ENCODE data around the gene LGALS3BP. TPM values are rescaled to one million over a fixed set of nuclear protein-coding genes. Genes with fewer than 3 reads are reported as not detected.

Gene LGALS3BP
- total RNA-seq, 1 donor from 2014 or later: 365 TPM

GRCh38 chr17:78995022-78995760, 15.5 kb upstream of the LGALS3BP start:
- intact Hi-C loops (cut with DNase I): no loop called here
- Histone ChIP-seq H3K27ac (peak overlapping the region; percentile 13 to 36), H3K27me3 (no peaks in the 10 kb centered on the region), H3K9me3 (no peaks in the 10 kb centered on the region), H3K36me3 (peaks cover 62 to 68% of the 10 kb centered on the region in 2 donors), H3K4me3 (no peak overlapping the region), H3K4me1 (peaks cover 0 to 24% of the 10 kb centered on the region in 2 donors)
- DNase-seq (ENCODE audit: low spot score in 2 of 2): peak in 1 of 2 donors; percentile 61
- no peak for TF ChIP-seq CTCF (IDR thresholded peaks at IDR 0.05)

- TF ChIP-seq CTCF (IDR thresholded peaks at IDR 0.05): no peak
- Histone ChIP-seq H3K9me3 (no peaks in the 10 kb centered on the region), H3K4me1 (peaks cover 0 to 21% of the 10 kb centered on the region in 2 donors), H3K27me3 (no peaks in the 10 kb centered on the region), H3K27ac (no peak overlapping the region), H3K36me3 (peaks cover 64 to 72% of the 10 kb centered on the region in 2 donors), H3K4me3 (no peak overlapping the region)
- intact Hi-C loops (cut with DNase I): loop anchor here (2.0 to 5.0 kb wide), 2 partner anchors 49 to 398 kb away; no protein-coding TSS in a partner anchor
- DNase-seq (ENCODE audit: low spot score in 2 of 2): peak in 1 of 2 donors; percentile 60
Measured at GRCh38 chr17:78993981-78994671, 14.4 kb upstream of the LGALS3BP start.

GRCh38 chr17:78993241-78993956, 13.7 kb upstream of the LGALS3BP start:
- DNase-seq (ENCODE audit: low spot score in 2 of 2): peak in 1 of 2 donors; percentile 73
- intact Hi-C loops (cut with DNase I): loop anchor here (2.0 to 5.0 kb wide), 2 partner anchors 49 to 399 kb away; no protein-coding TSS in a partner anchor
- TF ChIP-seq CTCF (IDR thresholded peaks at IDR 0.05): peak; percentile 57 to 82 (median 72)
- Histone ChIP-seq H3K36me3 (peaks cover 64 to 72% of the 10 kb centered on the region in 2 donors), H3K4me1 (peaks cover 0 to 14% of the 10 kb centered on the region in 2 donors), H3K4me3 (no peak overlapping the region), H3K27me3 (no peaks in the 10 kb centered on the region), H3K9me3 (no peaks in the 10 kb centered on the region), H3K27ac (no peak overlapping the region)

GRCh38 chr17:78992542-78993212, 13.0 kb upstream of the LGALS3BP start:
- intact Hi-C loops (cut with DNase I): loop anchor here (2.0 to 5.0 kb wide), 2 partner anchors 50 to 400 kb away; no protein-coding TSS in a partner anchor
- no peak for TF ChIP-seq CTCF (IDR thresholded peaks at IDR 0.05)
- H3K36me3 ChIP-seq: peaks cover 64 to 72% of the 10 kb centered on the region in 2 donors

More at GRCh38 chr17:78992542-78993212, 13.0 kb upstream of the LGALS3BP start:
- no peak for DNase-seq (ENCODE audit: low spot score in 2 of 2)
- H3K9me3 ChIP-seq: no peaks in the 10 kb centered on the region
- H3K27ac ChIP-seq: no peak overlapping the region
- H3K27me3 ChIP-seq: no peaks in the 10 kb centered on the region
- peaks cover under 1 to 10% of the 10 kb centered on the region in 2 donors for H3K4me1 ChIP-seq
- H3K4me3 ChIP-seq: no peak overlapping the region

Data from ascending aorta (tissue), 2 donors.